Fibroblast of skin of left quadriceps (primary cell): ENCODE results near the gene BLM.
A peak's percentile ranks its signal among the peaks of the same experiment; 100 is the strongest.
"Not testable (repeated sequence)": the region's sequence is repeated elsewhere in the genome, so short reads cannot be mapped to it uniquely, and the experiment has no call there.

Experiments
- DNase-seq, 2 experiments: peaks; one replicate each; pipeline ENCODE4 v3.0.0-alpha.2; 2013; ENCODE audit warnings: low read depth in 2 of 2

The BLM gene

GRCh38 chr15:90716976-90717821 is at the start of gene BLM:
Gene BLM (plus strand): TSS chr15:90717346. CDS start chr15:90747393, 30,047 bp downstream.
- DNase-seq: peak; percentile 91 to 92

GRCh38 chr15:90667755-90668345 is 49.3 kb upstream of the BLM start:
- DNase-seq: not testable (repeated sequence)

- not testable (repeated sequence) for DNase-seq
Measured at GRCh38 chr15:90670631-90671030, 46.5 kb upstream of the BLM start.

- DNase-seq: no peak
Measured at GRCh38 chr15:90671216-90671615, 45.9 kb upstream of the BLM start.

GRCh38 chr15:90673357-90673756 is 43.8 kb upstream of the BLM start:
- DNase-seq: not testable (repeated sequence)

GRCh38 chr15:90674476-90674875 is 42.7 kb upstream of the BLM start:
- DNase-seq: no peak

GRCh38 chr15:90675464-90675863 is 41.7 kb upstream of the BLM start:
- DNase-seq: no peak

- no peak for DNase-seq
Measured at GRCh38 chr15:90677807-90678790, 39.0 kb upstream of the BLM start.

GRCh38 chr15:90679959-90680358 is 37.2 kb upstream of the BLM start:
- no peak for DNase-seq

- peak; percentile 97 for DNase-seq
Measured at GRCh38 chr15:90680371-90680935, 36.7 kb upstream of the BLM start.

- DNase-seq: no peak
Measured at GRCh38 chr15:90681056-90681455, 36.1 kb upstream of the BLM start.

- no peak for DNase-seq
Measured at GRCh38 chr15:90681480-90681879, 35.7 kb upstream of the BLM start.

- no peak for DNase-seq
Measured at GRCh38 chr15:90683371-90683770, 33.8 kb upstream of the BLM start.

- no peak for DNase-seq
Measured at GRCh38 chr15:90683876-90684275, 33.3 kb upstream of the BLM start.

GRCh38 chr15:90684281-90684680 is 32.9 kb upstream of the BLM start:
- no peak for DNase-seq

GRCh38 chr15:90685591-90686434 is 31.3 kb upstream of the BLM start:
- DNase-seq: no peak

GRCh38 chr15:90686435-90687218 is 30.5 kb upstream of the BLM start:
- no peak for DNase-seq

GRCh38 chr15:90689326-90689961 is 27.7 kb upstream of the BLM start:
- DNase-seq: not testable (repeated sequence)

- DNase-seq: no peak
Measured at GRCh38 chr15:90690585-90690984, 26.6 kb upstream of the BLM start.
